ENCODE measurements around the gene UBN1.

UBN1 gene

DNA sequence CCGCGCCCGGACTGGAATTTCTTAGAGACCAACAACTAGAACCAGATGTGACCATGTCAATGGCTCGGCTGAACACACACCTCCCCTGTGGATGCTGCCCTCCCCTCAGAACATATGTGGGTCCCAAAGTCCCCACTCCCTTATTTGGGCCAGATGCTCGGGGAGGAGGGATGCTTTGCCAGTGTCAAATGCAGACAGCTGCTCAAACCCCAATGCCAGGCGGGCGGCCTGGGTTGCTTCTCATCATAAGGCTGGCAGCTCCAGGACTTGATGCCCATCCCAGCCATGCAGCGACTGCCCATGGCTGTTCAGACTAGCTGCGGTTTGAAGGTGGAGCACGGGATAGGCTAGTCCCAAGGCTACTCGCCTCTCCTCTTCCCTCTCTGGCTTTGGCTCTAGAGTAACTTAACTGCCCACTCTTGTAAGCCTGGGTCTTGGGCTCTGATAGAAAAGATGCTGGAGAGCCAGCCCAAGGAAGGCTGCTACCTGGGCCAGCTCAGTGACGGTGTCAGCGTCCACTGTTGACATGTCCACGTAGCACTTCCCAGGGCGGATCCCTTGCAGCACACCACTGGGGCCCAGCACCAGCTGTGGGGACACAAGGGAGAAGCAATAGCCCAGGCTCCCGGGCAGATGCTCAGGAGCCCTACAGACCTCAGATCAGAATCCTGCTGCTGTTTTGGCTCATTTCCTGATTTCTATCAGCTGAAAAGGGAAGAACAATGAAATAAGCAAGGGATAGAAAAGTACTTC is 33.9 kb upstream of the UBN1 start:
- Histone ChIP-seq H3K4me2 (ENCODE audit: low read length) (no peak overlapping the region), H3K9me2 (ENCODE audit: low read depth, low read length) (no peaks in the 10 kb centered on the region), H3K9me3 (ENCODE audit: low read length) (no peaks in the 10 kb centered on the region), H3K4me3 (ENCODE audit: low read depth, low read length, poor library complexity, severe bottlenecking) (no peak overlapping the region), H3K27me3 (ENCODE audit: insufficient read depth, low read length) (no peaks in the 10 kb centered on the region), H4K20me1 (ENCODE audit: insufficient read depth, low read length) (no peaks in the 10 kb centered on the region), H3K27ac (ENCODE audit: low read depth, low read length, poor library complexity, severe bottlenecking) (no peak overlapping the region), H3K36me3 (ENCODE audit: insufficient read depth, low read length) (peaks cover 73% of the 10 kb centered on the region), H3K4me1 (ENCODE audit: insufficient read depth, low read length, severe bottlenecking) (no peaks in the 10 kb centered on the region), H3K79me2 (ENCODE audit: insufficient read depth, low read length) (no peaks in the 10 kb centered on the region), H3K9ac (ENCODE audit: low read length) (no peak overlapping the region), H2AFZ (ENCODE audit: low read length) (no peak overlapping the region), H3F3A (ENCODE audit: insufficient read depth, low read length) (no peaks in the 10 kb centered on the region)
- no peak for TF ChIP-seq CTCF (IDR thresholded peaks at IDR 0.05; ENCODE audit: low read length)

GRCh38 chr16:4814046-4814445 is 33.2 kb upstream of the UBN1 start:
- H3K27me3 ChIP-seq (ENCODE audit: insufficient read depth, low read length), result no peaks in the 10 kb centered on the region
- no peak overlapping the region for H3K9ac ChIP-seq (ENCODE audit: low read length)
- H3F3A ChIP-seq (ENCODE audit: insufficient read depth, low read length), result no peaks in the 10 kb centered on the region
- H3K4me1 ChIP-seq (ENCODE audit: insufficient read depth, low read length, severe bottlenecking), result no peaks in the 10 kb centered on the region
- no peaks in the 10 kb centered on the region for H4K20me1 ChIP-seq (ENCODE audit: insufficient read depth, low read length)
- peaks cover 73% of the 10 kb centered on the region for H3K36me3 ChIP-seq (ENCODE audit: insufficient read depth, low read length)
- no peaks in the 10 kb centered on the region for H3K9me2 ChIP-seq (ENCODE audit: low read depth, low read length)
- H3K27ac ChIP-seq (ENCODE audit: low read depth, low read length, poor library complexity, severe bottlenecking), result no peak overlapping the region
- no peak overlapping the region for H3K4me3 ChIP-seq (ENCODE audit: low read depth, low read length, poor library complexity, severe bottlenecking)
- H3K4me2 ChIP-seq (ENCODE audit: low read length), result no peak overlapping the region
- H2AFZ ChIP-seq (ENCODE audit: low read length), result no peak overlapping the region
- no peaks in the 10 kb centered on the region for H3K79me2 ChIP-seq (ENCODE audit: insufficient read depth, low read length)
- TF ChIP-seq EZH2 (IDR thresholded peaks at IDR 0.05; ENCODE audit: borderline replicate concordance, low read length) (no peak), CTCF (IDR thresholded peaks at IDR 0.05; ENCODE audit: low read length) (no peak)
- H3K9me3 ChIP-seq (ENCODE audit: low read length), result no peaks in the 10 kb centered on the region

DNA sequence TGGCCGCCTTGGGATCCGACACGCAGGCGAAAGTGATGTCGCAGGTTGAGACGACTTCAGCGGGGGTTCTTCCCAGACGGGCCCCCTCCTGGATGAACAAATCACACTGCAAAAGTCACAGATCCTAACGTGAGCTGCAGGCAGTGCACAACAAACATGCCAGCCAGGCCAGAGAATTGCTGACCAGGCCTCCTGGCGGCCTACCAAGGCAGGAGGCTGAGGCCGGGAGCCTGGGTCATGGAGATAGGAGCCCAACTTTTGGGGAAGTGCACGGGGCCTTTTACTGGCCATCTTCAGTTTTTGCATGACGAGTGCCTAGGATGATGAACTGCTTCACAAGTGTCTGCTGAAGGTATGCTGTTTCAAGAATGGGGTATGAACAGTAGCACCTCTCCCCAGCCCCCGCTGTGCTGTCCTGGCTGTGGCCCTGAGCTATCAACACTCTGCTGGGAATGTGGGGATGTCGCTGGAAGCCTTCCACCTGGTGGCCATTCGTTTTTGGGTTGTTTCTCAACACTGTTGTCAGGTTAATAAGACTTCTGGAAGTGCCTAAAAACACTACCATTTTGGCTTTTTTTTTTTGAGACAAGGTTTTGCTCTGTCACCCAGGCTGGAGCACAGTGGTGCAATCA is 32.6 kb upstream of the UBN1 start:
- H3K27ac ChIP-seq (ENCODE audit: low read depth, low read length, poor library complexity, severe bottlenecking), result no peak overlapping the region
- H3K36me3 ChIP-seq (ENCODE audit: insufficient read depth, low read length), result peaks cover 74% of the 10 kb centered on the region
- no peak overlapping the region for H3K4me2 ChIP-seq (ENCODE audit: low read length)
- no peaks in the 10 kb centered on the region for H3K27me3 ChIP-seq (ENCODE audit: insufficient read depth, low read length)
- H3K9ac ChIP-seq (ENCODE audit: low read length), result no peak overlapping the region
- TF ChIP-seq CTCF (IDR thresholded peaks at IDR 0.05; ENCODE audit: low read length), result no peak
- no peak for TF ChIP-seq EZH2 (IDR thresholded peaks at IDR 0.05; ENCODE audit: borderline replicate concordance, low read length)
- H3K4me3 ChIP-seq (ENCODE audit: low read depth, low read length, poor library complexity, severe bottlenecking), result no peak overlapping the region
- H3K9me3 ChIP-seq (ENCODE audit: low read length), result no peaks in the 10 kb centered on the region
- H3F3A ChIP-seq (ENCODE audit: insufficient read depth, low read length), result no peaks in the 10 kb centered on the region
- H3K9me2 ChIP-seq (ENCODE audit: low read depth, low read length), result no peaks in the 10 kb centered on the region
- H2AFZ ChIP-seq (ENCODE audit: low read length), result no peak overlapping the region
- no peaks in the 10 kb centered on the region for H4K20me1 ChIP-seq (ENCODE audit: insufficient read depth, low read length)
- H3K79me2 ChIP-seq (ENCODE audit: insufficient read depth, low read length), result no peaks in the 10 kb centered on the region
- H3K4me1 ChIP-seq (ENCODE audit: insufficient read depth, low read length, severe bottlenecking), result no peaks in the 10 kb centered on the region

All from OCI-LY1 (cell line).